Activated CD8-positive, alpha-beta T cell treated with anti-CD3 and anti-CD28 coated beads for 36 hours (primary cell): ENCODE results near the gene TOPBP1. TPM values are rescaled to one million over a fixed set of nuclear protein-coding genes. Genes with fewer than 3 reads are reported as not detected.

Experiments
- ATAC-seq: fragments of 200-7000 bp; cut with Tn5 transposase; one replicate; pipeline ENCODE4 v1.10.0; 2021; ENCODE audit warnings: mild to moderate bottlenecking, moderate library complexity
- CTCF ChIA-PET: fragments of 350-600 bp; sonication (Branson Sonifier 250); formaldehyde crosslinking; loops from one replicate; lab custom pipeline; 2021; ENCODE audit warnings: antibody characterized with exemption; lab: Charles Lee
- POLR2A ChIA-PET: fragments of 350-600 bp; sonication (Branson Sonifier 250); formaldehyde crosslinking; loops from one replicate; lab custom pipeline; 2021; ENCODE audit warnings: antibody characterized with exemption; lab: Charles Lee
- DNase-seq: peaks from one replicate; pipeline ENCODE4 v3.0.0-alpha.2; 2020
- H3K27ac Mint-ChIP-seq: one replicate; pipeline ENCODE4 v1.8.0; 2021; ENCODE audit warnings: mild to moderate bottlenecking, mixed read lengths
- H3K27me3 Mint-ChIP-seq: one replicate; pipeline ENCODE4 v1.8.0; 2021; ENCODE audit warnings: mixed read lengths
- H3K36me3 Mint-ChIP-seq: one replicate; pipeline ENCODE4 v1.8.0; 2021; ENCODE audit warnings: low read depth, mixed read lengths
- H3K4me1 Mint-ChIP-seq: one replicate; pipeline ENCODE4 v1.8.0; 2021; ENCODE audit warnings: low read depth, mixed read lengths
- H3K4me3 Mint-ChIP-seq: one replicate; pipeline ENCODE4 v1.8.0; 2021; ENCODE audit warnings: mild to moderate bottlenecking, moderate library complexity, mixed read lengths
- H3K9me3 Mint-ChIP-seq: one replicate; pipeline ENCODE4 v1.8.0; 2021; ENCODE audit warnings: mixed read lengths
- intact Hi-C: fragments of 100-400 bp; cut with micrococcal nuclease; formaldehyde crosslinking; loops from one replicate; pipeline ENCODE4 v1.10.0; 2022
- total RNA-seq, 2 experiments: library from RNA; stranded (reverse); gene quantifications; one replicate each; pipeline ENCODE4 v1.2.3, GENCODE V29; 2021
- TF ChIP-seq, protein P1 (sequence below): fragments of 200-600 bp; IDR thresholded peaks from one replicate; pipeline ENCODE4 v1.8.0; 2022; ENCODE audit warnings: antibody characterized with exemption, mild to moderate bottlenecking

Gene TOPBP1
- total RNA-seq, 2 experiments from 2014 or later = 80.1 to 83.5 TPM

GRCh38 chr3:133608388-133608787 is 53.4 kb downstream of the TOPBP1 start:
- Mint-ChIP-seq H3K4me3 (no peak overlapping the region), H3K9me3 (peaks cover 2% of the 10 kb centered on the region), H3K27ac (no peak overlapping the region), H3K4me1 (no peaks in the 10 kb centered on the region), H3K27me3 (no peaks in the 10 kb centered on the region), H3K36me3 (peaks cover 65% of the 10 kb centered on the region)
- DNase-seq = no peak
- POLR2A ChIA-PET = no interaction called here
- intact Hi-C loops = no loop called here
- TF ChIP-seq, protein P1, sequence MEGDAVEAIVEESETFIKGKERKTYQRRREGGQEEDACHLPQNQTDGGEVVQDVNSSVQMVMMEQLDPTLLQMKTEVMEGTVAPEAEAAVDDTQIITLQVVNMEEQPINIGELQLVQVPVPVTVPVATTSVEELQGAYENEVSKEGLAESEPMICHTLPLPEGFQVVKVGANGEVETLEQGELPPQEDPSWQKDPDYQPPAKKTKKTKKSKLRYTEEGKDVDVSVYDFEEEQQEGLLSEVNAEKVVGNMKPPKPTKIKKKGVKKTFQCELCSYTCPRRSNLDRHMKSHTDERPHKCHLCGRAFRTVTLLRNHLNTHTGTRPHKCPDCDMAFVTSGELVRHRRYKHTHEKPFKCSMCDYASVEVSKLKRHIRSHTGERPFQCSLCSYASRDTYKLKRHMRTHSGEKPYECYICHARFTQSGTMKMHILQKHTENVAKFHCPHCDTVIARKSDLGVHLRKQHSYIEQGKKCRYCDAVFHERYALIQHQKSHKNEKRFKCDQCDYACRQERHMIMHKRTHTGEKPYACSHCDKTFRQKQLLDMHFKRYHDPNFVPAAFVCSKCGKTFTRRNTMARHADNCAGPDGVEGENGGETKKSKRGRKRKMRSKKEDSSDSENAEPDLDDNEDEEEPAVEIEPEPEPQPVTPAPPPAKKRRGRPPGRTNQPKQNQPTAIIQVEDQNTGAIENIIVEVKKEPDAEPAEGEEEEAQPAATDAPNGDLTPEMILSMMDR = no peak
- CTCF ChIA-PET = interaction anchor here (1.3 kb wide), 1 partner anchor 41 kb away, joined by 3 read pairs; no protein-coding TSS in a partner anchor
- ATAC-seq = no peak

- H3K27me3 Mint-ChIP-seq = no peaks in the 10 kb centered on the region
- POLR2A ChIA-PET = no interaction called here
- ATAC-seq (no peak), DNase-seq (no peak)
- TF ChIP-seq, protein P1 = no peak
- H3K27ac Mint-ChIP-seq = no peak overlapping the region
- CTCF ChIA-PET = interaction anchor here (1.2 to 1.8 kb wide), 2 partner anchors 42 to 119 kb away, joined by 3 to 6 read pairs; no protein-coding TSS in a partner anchor
- H3K9me3 Mint-ChIP-seq = peaks cover 2% of the 10 kb centered on the region
- no peak overlapping the region for H3K4me3 Mint-ChIP-seq
- no peaks in the 10 kb centered on the region for H3K4me1 Mint-ChIP-seq
- H3K36me3 Mint-ChIP-seq = peaks cover 63% of the 10 kb centered on the region
- intact Hi-C loops = no loop called here
Observed at GRCh38 chr3:133607816-133608215, 53.9 kb downstream of the TOPBP1 start.

GRCh38 chr3:133606902-133607301 is 54.8 kb downstream of the TOPBP1 start:
- ATAC-seq = no peak
- TF ChIP-seq, protein P1 = no peak
- intact Hi-C loops = no loop called here
- Mint-ChIP-seq H3K9me3 (peaks cover 2% of the 10 kb centered on the region), H3K4me3 (no peak overlapping the region), H3K4me1 (no peaks in the 10 kb centered on the region), H3K27me3 (no peaks in the 10 kb centered on the region), H3K27ac (no peak overlapping the region), H3K36me3 (peaks cover 67% of the 10 kb centered on the region)
- POLR2A ChIA-PET = no interaction called here
- CTCF ChIA-PET = interaction anchor here (0.7 to 1.8 kb wide), 5 partner anchors 9 to 1187 kb away, joined by 3 to 6 read pairs (median 3); no protein-coding TSS in a partner anchor
- no peak for DNase-seq

DNA sequence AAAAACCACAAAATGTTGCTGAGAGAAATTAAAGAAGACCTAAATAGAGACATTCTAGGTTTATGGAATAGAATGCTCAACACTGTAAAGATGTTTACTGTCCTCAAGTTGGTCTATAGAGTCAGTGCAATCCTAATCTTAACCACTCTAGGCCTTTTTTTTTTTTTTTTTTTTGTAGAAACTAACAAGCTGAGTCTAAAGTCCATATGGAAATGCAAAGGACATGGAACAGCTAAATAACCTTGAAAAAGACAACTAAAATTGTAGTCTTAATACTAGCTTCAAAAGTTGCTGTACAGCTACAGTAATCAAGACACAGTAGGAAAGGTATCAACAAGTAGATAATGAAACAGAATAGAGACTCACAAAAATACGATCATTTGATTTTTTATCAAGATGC is 55.4 kb downstream of the TOPBP1 start:
- no peak for ATAC-seq
- no peak overlapping the region for H3K4me3 Mint-ChIP-seq

DNA sequence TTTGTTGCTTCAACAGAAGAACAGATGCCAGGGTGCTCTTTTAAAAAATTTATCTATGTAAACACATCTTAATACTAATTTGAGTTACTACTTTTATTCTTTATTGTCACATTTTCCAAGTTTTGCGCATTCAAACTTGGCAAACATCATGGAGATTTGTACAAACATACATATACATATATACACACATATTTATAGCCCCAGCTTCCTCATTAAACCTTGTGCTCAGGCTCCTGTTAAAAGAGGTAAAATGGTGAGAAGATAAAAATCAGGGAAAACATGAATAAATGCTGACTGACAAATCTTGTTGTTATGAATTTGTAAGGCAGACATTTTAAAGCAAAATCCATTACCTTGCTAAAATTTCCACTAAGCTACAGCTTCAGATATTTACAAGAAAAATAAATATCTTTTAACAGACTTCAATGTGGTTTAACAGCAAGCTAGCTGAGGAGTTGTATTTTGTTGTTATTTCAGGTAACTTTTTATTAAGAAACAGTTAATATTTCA is 61.1 kb downstream of the TOPBP1 start:
- intact Hi-C loops = no loop called here
- Mint-ChIP-seq H3K36me3 (peaks cover 40% of the 10 kb centered on the region), H3K4me1 (peaks cover 7% of the 10 kb centered on the region), H3K27ac (no peak overlapping the region), H3K27me3 (no peaks in the 10 kb centered on the region), H3K4me3 (no peak overlapping the region), H3K9me3 (no peaks in the 10 kb centered on the region)
- CTCF ChIA-PET = interaction anchor here (0.6 to 1.4 kb wide), 3 partner anchors 11 to 62 kb away, joined by 3 to 4 read pairs (median 3); partner anchors contain the start of gene TOPBP1
- ATAC-seq = no peak
- no peak for DNase-seq
- TF ChIP-seq, protein P1 = no peak
- POLR2A ChIA-PET = interaction anchor here (1.0 to 1.5 kb wide), 2 partner anchors 28 to 144 kb away, joined by 4 to 7 read pairs; no protein-coding TSS in a partner anchor

More for the DNA sequence above, 55.4 kb downstream of the TOPBP1 start:
- peaks cover 68% of the 10 kb centered on the region for H3K36me3 Mint-ChIP-seq
- no peaks in the 10 kb centered on the region for H3K4me1 Mint-ChIP-seq
- CTCF ChIA-PET = interaction anchor here (0.7 to 1.8 kb wide), 5 partner anchors 8 to 1187 kb away, joined by 3 to 6 read pairs (median 3); no protein-coding TSS in a partner anchor
- peaks cover 2% of the 10 kb centered on the region for H3K9me3 Mint-ChIP-seq
- intact Hi-C loops = no loop called here
- no peak overlapping the region for H3K27ac Mint-ChIP-seq
- H3K27me3 Mint-ChIP-seq = no peaks in the 10 kb centered on the region
- TF ChIP-seq, protein P1 = no peak
- POLR2A ChIA-PET = interaction anchor here (0.6 kb wide), 1 partner anchor 75 kb away, joined by 3 read pairs; no protein-coding TSS in a partner anchor
- no peak for DNase-seq
